HCT116 (cell line): ENCODE results near the gene NDUFB7. TPM values are rescaled to one million over a fixed set of nuclear protein-coding genes. Genes with fewer than 3 reads are reported as not detected.
"Not testable (repeated sequence)": the region's sequence is repeated elsewhere in the genome, so short reads cannot be mapped to it uniquely, and the experiment has no call there.

Experiments
- ATAC-seq: fragments of 200-7000 bp; cut with Tn5 transposase; 2 replicates; pipeline ENCODE4 v1.9.1; 2020; ENCODE audit warnings: mild to moderate bottlenecking, moderate library complexity
- BruUV-seq: library from RNA; stranded (reverse); fragments of 400-500 nt; replicated peaks from 2 replicates; lab custom pipeline; 2021; lab: Mats Ljungman, UMichigan
- CTCF ChIA-PET: fragments of 300-600 bp; sonication (Branson Sonifier 250); formaldehyde crosslinking; loops from one replicate; lab custom pipeline; 2021; ENCODE audit warnings: antibody characterized with exemption; lab: Charles Lee
- POLR2A ChIA-PET: fragments of 300-600, 350-600 bp; sonication (Branson Sonifier 250); formaldehyde crosslinking; loops from one replicate; lab custom pipeline; 2021; ENCODE audit warnings: antibody characterized with exemption; lab: Charles Lee
- RAD21 ChIA-PET, 2 experiments: fragments of 300-600 bp; sonication (Branson Sonifier 250); formaldehyde crosslinking; loops; one replicate each; lab custom pipeline; 2023; ENCODE audit warnings: low total read pairs in 2 of 2; ENCODE audit not compliant: uncharacterized antibody in 2 of 2, unreplicated experiment in 2 of 2, low non-redundant PET in 1 of 2; lab: Charles Lee
- DNase-seq: peaks from one replicate; pipeline ENCODE4 v3.0.0-alpha.2; 2010; ENCODE audit warnings: low read depth, low spot score
- H2AFZ ChIP-seq: fragments of 200-600 bp; shearing (Covaris generic), sonication (generic); 2 replicates; pipeline ENCODE4 v1.6.1; 2017; ENCODE audit warnings: low read depth, mixed run types, mixed read lengths, antibody characterized with exemption, low read length; ENCODE audit not compliant: poor library complexity, severe bottlenecking
- H3K27ac ChIP-seq: 2 replicates; pipeline ENCODE4 v1.5.1; 2012; ENCODE audit warnings: low read depth, low read length
- H3K27me3 ChIP-seq: fragments of 200-600 bp; sonication (generic); 2 replicates; pipeline ENCODE4 v1.6.1; 2016; ENCODE audit warnings: mixed run types, low read length, mixed read lengths; ENCODE audit not compliant: insufficient read depth
- H3K36me3 ChIP-seq, 2 experiments: fragments of 200-500 bp in 1 of 2; fragments of 200-600 bp in 1 of 2; sonication (Bioruptor generic) in 1 of 2; sonication (generic) in 1 of 2; 2 replicates each; pipeline versions ENCODE4 v1.5.1 to v1.6.1; 2014 to 2016; ENCODE audit warnings: low read length in 2 of 2, inconsistent platforms in 1 of 2, mixed read lengths in 1 of 2, mixed run types in 1 of 2; ENCODE audit not compliant: insufficient read depth in 2 of 2, control insufficient read depth in 1 of 2
- H3K4me1 ChIP-seq, 2 experiments: fragments of 200-600 bp in 1 of 2; sonication (generic) in 1 of 2; 2 replicates each; pipeline versions ENCODE4 v1.5.1 to v1.6.1; 2012 to 2017; ENCODE audit warnings: low read length in 2 of 2, inconsistent platforms in 1 of 2, mild to moderate bottlenecking in 1 of 2, mixed read lengths in 1 of 2, mixed run types in 1 of 2, moderate library complexity in 1 of 2; ENCODE audit not compliant: insufficient read depth in 2 of 2, control insufficient read depth in 1 of 2
- H3K4me2 ChIP-seq: fragments of 200-600 bp; sonication (generic); 2 replicates; pipeline ENCODE4 v1.6.1; 2017; ENCODE audit warnings: mixed run types, low read length, mixed read lengths
- H3K4me3 ChIP-seq, 2 experiments: fragments of 200-600 bp in 1 of 2; sonication (generic) in 1 of 2; replicated peaks in 1 of 2; 2 replicates each; pipeline ENCODE4 v1.5.1; 2011 to 2016; ENCODE audit warnings: low read length in 2 of 2, control low read depth in 1 of 2, low read depth in 1 of 2, mild to moderate bottlenecking in 1 of 2, mixed read lengths in 1 of 2, mixed run types in 1 of 2
- H3K79me2 ChIP-seq: fragments of 200-600 bp; sonication (generic); 2 replicates; pipeline ENCODE4 v1.6.1; 2017; ENCODE audit warnings: mild to moderate bottlenecking, mixed run types, low read length, moderate library complexity, mixed read lengths; ENCODE audit not compliant: insufficient read depth
- H3K9ac ChIP-seq: fragments of 200-600 bp; sonication (generic); 2 replicates; pipeline ENCODE4 v1.6.1; 2016; ENCODE audit warnings: low read length, mixed read lengths
- H3K9me2 ChIP-seq: fragments of 200-600 bp; sonication (generic), shearing (Covaris generic); 2 replicates; pipeline ENCODE4 v1.6.1; 2017; ENCODE audit warnings: mixed run types, mild to moderate bottlenecking, moderate library complexity; ENCODE audit not compliant: insufficient read depth
- H3K9me3 ChIP-seq, 2 experiments: fragments of 200-500 bp in 1 of 2; fragments of 200-600 bp in 1 of 2; sonication (Bioruptor generic) in 1 of 2; sonication (generic) in 1 of 2; 2 replicates each; pipeline ENCODE4 v1.6.1; 2014 to 2017; ENCODE audit warnings: low read length in 2 of 2, mixed read lengths in 2 of 2, inconsistent platforms in 1 of 2, low read depth in 1 of 2, mild to moderate bottlenecking in 1 of 2, mixed run types in 1 of 2, moderate library complexity in 1 of 2; ENCODE audit not compliant: control insufficient read depth in 1 of 2, insufficient read depth in 1 of 2
- H4K20me1 ChIP-seq: fragments of 200-600 bp; sonication (generic), shearing (Covaris generic); 2 replicates; pipeline ENCODE4 v1.6.1; 2017; ENCODE audit warnings: mixed run types, mild to moderate bottlenecking, moderate library complexity; ENCODE audit not compliant: insufficient read depth
- CBX3 ChIP-seq: IDR thresholded peaks from 2 replicates; pipeline ENCODE4 v1.6.1; 2012; ENCODE audit warnings: low read depth
- EZH2 ChIP-seq: fragments of 200-600 bp; sonication (generic); IDR thresholded peaks from 2 replicates; pipeline ENCODE4 v1.6.1; 2017; ENCODE audit warnings: antibody characterized with exemption, mixed run types
- RAD21 ChIP-seq: IDR thresholded peaks from 2 replicates; pipeline ENCODE4 v1.6.1; 2012; ENCODE audit warnings: low read depth, mild to moderate bottlenecking
- intact Hi-C: fragments of 100-400 bp; cut with micrococcal nuclease; formaldehyde crosslinking; loops from 2 replicates; pipeline ENCODE4 v1.10.0; 2022
- total RNA-seq: library from RNA; stranded (reverse); gene quantifications from one replicate; pipeline ENCODE4 v1.2.1, GENCODE V29; 2021; ENCODE audit not compliant: unreplicated experiment

The NDUFB7 gene
- total RNA-seq, 1 experiment from 2014 or later = 167 TPM

- POLR2A ChIA-PET = interaction anchor here (1.1 kb wide), 1 partner anchor 39 kb away, joined by 4 read pairs; no protein-coding TSS in a partner anchor
- RAD21 ChIA-PET = no interaction called here
Observed at GRCh38 chr19:14553042-14553938, 18.6 kb downstream of the NDUFB7 start.

GRCh38 chr19:14552006-14552360 lies 19.9 kb downstream of the NDUFB7 start:
- CTCF ChIA-PET = interaction anchor here (0.6 to 1.0 kb wide), 2 partner anchors 16 to 21 kb away, joined by 3 to 5 read pairs; no protein-coding TSS in a partner anchor
- DNase-seq, H3K27ac ChIP-seq, H3K27me3 ChIP-seq, H3K9ac ChIP-seq, H4K20me1 ChIP-seq, RAD21 ChIA-PET, H3K9me2 ChIP-seq, intact Hi-C loops, H3K4me2 ChIP-seq, H3K36me3 ChIP-seq, H3K4me3 ChIP-seq, BruUV-seq, H2AFZ ChIP-seq, ATAC-seq, H3K9me3 ChIP-seq: not testable (repeated sequence)
- H3K4me1 ChIP-seq = peaks cover 57 to 75% of the 10 kb centered on the region in 2 experiments
- peaks cover 91% of the 10 kb centered on the region for H3K79me2 ChIP-seq
- POLR2A ChIA-PET = interaction anchor here (3.0 kb wide), 1 partner anchor 34 kb away, joined by 22 read pairs; the partner anchor contains the start of gene DNAJB1

More at GRCh38 chr19:14553042-14553938, 18.6 kb downstream of the NDUFB7 start:
- Histone ChIP-seq H3K9me3 (no peaks in the 10 kb centered on the region), H3K4me2 (0 out of 2 replicates have a peak overlapping the region, but pooled peaks have one; percentile 67), H4K20me1 (peaks cover 3% of the 10 kb centered on the region; the same call in 1 of the 2 replicates), H3K9me2 (no peaks in the 10 kb centered on the region), H3K79me2 (peaks cover 91% of the 10 kb centered on the region), H3K9ac (0 out of 2 replicates have a peak overlapping the region, but pooled peaks have one; percentile 24), H3K27me3 (no peaks in the 10 kb centered on the region), H3K27ac (peak overlapping the region; percentile 58; the same call in 1 of the 2 replicates), H3K4me1 (peaks cover 57 to 75% of the 10 kb centered on the region in 2 experiments), H3K4me3 (no peak overlapping the region), H2AFZ (no peak overlapping the region), H3K36me3 (no peaks in the 10 kb centered on the region)
- intact Hi-C loops = no loop called here
- DNase-seq = no peak
- no TSS peak for BruUV-seq
- TF ChIP-seq CBX3 (no peak), EZH2 (no peak), RAD21 (no peak)
- CTCF ChIA-PET = no interaction called here
- no peak for ATAC-seq
